ENCODE data around the gene TLR8. TPM values are rescaled to one million over a fixed set of nuclear protein-coding genes. Genes with fewer than 3 reads are reported as not detected.

TLR8 gene
- total and polyA plus RNA-seq, 10 of the 15 experiments (the other 5 are each of a cell fraction or from before 2014, with no cell fraction given), result 0.04 TPM; not detected in 9

GRCh38 chrX:12966151-12966550, 59.7 kb downstream of the TLR8 start:
- intact Hi-C loops (cut with micrococcal nuclease; ENCODE audit: unreplicated experiment), result no loop called here
- TF ChIP-seq PAX5 (IDR thresholded peaks at IDR 0.05; ENCODE audit: borderline replicate concordance, low read depth, low read length), result no peak
- TF ChIP-seq ESRRA (IDR thresholded peaks at IDR 0.05; ENCODE audit: low read length), result no peak
- no peak for TF ChIP-seq TCF3 (IDR thresholded peaks at IDR 0.05; ENCODE audit: borderline replicate concordance, insufficient read depth, low read depth, low read length)
- no peak for TF ChIP-seq KLF5 (IDR thresholded peaks at IDR 0.05; ENCODE audit: partially characterized antibody)
- TF ChIP-seq CBX3 (IDR thresholded peaks at IDR 0.05; ENCODE audit: borderline replicate concordance, low read depth), result no peak
- no peak for TF ChIP-seq RUNX3 (IDR thresholded peaks at IDR 0.05; ENCODE audit: low read length)
- TF ChIP-seq SKIL (IDR thresholded peaks at IDR 0.05; ENCODE audit: low read depth, poor library complexity, severe bottlenecking), result no peak
- TF ChIP-seq BRCA1 (IDR thresholded peaks at IDR 0.05; ENCODE audit: low read depth, low read length), result no peak
- TF ChIP-seq IKZF1 (conservative IDR thresholded peaks at IDR 0.05), result no peak
- no peak for TF ChIP-seq RAD21 (IDR thresholded peaks at IDR 0.05; ENCODE audit: insufficient read depth, low read depth, low read length)
- TF ChIP-seq CREM (IDR thresholded peaks at IDR 0.05; ENCODE audit: low read depth), result no peak
- no peak for TF ChIP-seq RBBP5 (conservative IDR thresholded peaks at IDR 0.05)
- no peak for TF ChIP-seq STAT3 (IDR thresholded peaks at IDR 0.05; ENCODE audit: low read depth, low read length)
- TF ChIP-seq, protein P1, sequence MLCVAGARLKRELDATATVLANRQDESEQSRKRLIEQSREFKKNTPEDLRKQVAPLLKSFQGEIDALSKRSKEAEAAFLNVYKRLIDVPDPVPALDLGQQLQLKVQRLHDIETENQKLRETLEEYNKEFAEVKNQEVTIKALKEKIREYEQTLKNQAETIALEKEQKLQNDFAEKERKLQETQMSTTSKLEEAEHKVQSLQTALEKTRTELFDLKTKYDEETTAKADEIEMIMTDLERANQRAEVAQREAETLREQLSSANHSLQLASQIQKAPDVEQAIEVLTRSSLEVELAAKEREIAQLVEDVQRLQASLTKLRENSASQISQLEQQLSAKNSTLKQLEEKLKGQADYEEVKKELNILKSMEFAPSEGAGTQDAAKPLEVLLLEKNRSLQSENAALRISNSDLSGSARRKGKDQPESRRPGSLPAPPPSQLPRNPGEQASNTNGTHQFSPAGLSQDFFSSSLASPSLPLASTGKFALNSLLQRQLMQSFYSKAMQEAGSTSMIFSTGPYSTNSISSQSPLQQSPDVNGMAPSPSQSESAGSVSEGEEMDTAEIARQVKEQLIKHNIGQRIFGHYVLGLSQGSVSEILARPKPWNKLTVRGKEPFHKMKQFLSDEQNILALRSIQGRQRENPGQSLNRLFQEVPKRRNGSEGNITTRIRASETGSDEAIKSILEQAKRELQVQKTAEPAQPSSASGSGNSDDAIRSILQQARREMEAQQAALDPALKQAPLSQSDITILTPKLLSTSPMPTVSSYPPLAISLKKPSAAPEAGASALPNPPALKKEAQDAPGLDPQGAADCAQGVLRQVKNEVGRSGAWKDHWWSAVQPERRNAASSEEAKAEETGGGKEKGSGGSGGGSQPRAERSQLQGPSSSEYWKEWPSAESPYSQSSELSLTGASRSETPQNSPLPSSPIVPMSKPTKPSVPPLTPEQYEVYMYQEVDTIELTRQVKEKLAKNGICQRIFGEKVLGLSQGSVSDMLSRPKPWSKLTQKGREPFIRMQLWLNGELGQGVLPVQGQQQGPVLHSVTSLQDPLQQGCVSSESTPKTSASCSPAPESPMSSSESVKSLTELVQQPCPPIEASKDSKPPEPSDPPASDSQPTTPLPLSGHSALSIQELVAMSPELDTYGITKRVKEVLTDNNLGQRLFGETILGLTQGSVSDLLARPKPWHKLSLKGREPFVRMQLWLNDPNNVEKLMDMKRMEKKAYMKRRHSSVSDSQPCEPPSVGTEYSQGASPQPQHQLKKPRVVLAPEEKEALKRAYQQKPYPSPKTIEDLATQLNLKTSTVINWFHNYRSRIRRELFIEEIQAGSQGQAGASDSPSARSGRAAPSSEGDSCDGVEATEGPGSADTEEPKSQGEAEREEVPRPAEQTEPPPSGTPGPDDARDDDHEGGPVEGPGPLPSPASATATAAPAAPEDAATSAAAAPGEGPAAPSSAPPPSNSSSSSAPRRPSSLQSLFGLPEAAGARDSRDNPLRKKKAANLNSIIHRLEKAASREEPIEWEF (IDR thresholded peaks at IDR 0.05; ENCODE audit: insufficient replicate concordance, low read depth, low read length), result no peak
- no peak for TF ChIP-seq MTA3 (IDR thresholded peaks at IDR 0.05; ENCODE audit: borderline replicate concordance, low read length)
- 8% methylated on average over 1 of the region's 1 CpG for WGBS (ENCODE audit: insufficient coverage, insufficient replicate concordance, low lambda C conversion rate, missing lambda C conversion rate)
- no peak overlapping the region for H3K4me2 ChIP-seq (ENCODE audit: control insufficient read depth, insufficient read depth)
- no peak overlapping the region for H3K27ac ChIP-seq (ENCODE audit: control insufficient read depth, insufficient read depth)
- in situ Hi-C loops (cut with MboI), result loop anchor here (25.0 kb wide), 1 partner anchor 696 kb away; the partner anchor contains the start of gene TCEANC
- FAIRE-seq (no peak), ATAC-seq (no peak), DNase-seq (ENCODE audit: low read depth, low spot score) (no peak)
- ChIA-PET CTCF (interaction anchor here (0.7 to 1.4 kb wide), 3 partner anchors 20 to 47 kb away, joined by 3 to 6 read pairs (median 3); no protein-coding TSS in a partner anchor), RAD21 (ENCODE audit: unreplicated experiment) (interaction anchor here (1.1 to 1.2 kb wide), 2 partner anchors 8 to 16 kb away, joined by 3 to 4 read pairs; no protein-coding TSS in a partner anchor), SMC1A (ENCODE audit: uncharacterized antibody, unreplicated experiment) (interaction anchor here (1.0 to 1.5 kb wide), 3 partner anchors 8 to 11 kb away, joined by 4 to 6 read pairs (median 5); no protein-coding TSS in a partner anchor), POLR2A (interaction anchor here (1.5 kb wide), 1 partner anchor 34 kb away, joined by 3 read pairs; no protein-coding TSS in a partner anchor)
- no peak overlapping the region for H3K4me3 ChIP-seq
- H3K79me2 ChIP-seq (ENCODE audit: control insufficient read depth, insufficient read depth, low read length), result 0 out of 2 replicates have a peak, but pooled peaks cover 2% of the 10 kb centered on the region
- no peaks in the 10 kb centered on the region; the same call in 2 of the 3 replicates for H3K9me3 ChIP-seq (replicated peaks; ENCODE audit: control insufficient read depth, insufficient read depth, low read length)
- no peaks in the 10 kb centered on the region for H3K27me3 ChIP-seq (replicated peaks in 1 of 2; ENCODE audit: control insufficient read depth in 2 of 2, insufficient read depth in 2 of 2, low read length in 1 of 2)
- no peak overlapping the region for H3K9ac ChIP-seq (ENCODE audit: control insufficient read depth, insufficient read depth, low read length)
- H3K4me1 ChIP-seq (ENCODE audit: control insufficient read depth, insufficient read depth, low read length), result peaks cover 24% of the 10 kb centered on the region
- no peak overlapping the region for H2AFZ ChIP-seq (ENCODE audit: control insufficient read depth, low read depth, low read length)
- H3K36me3 ChIP-seq (ENCODE audit: control insufficient read depth in 2 of 2, insufficient read depth in 2 of 2, low read length in 1 of 2), result no peaks in the 10 kb centered on the region
- no TSS peak for BruUV-seq (replicated peaks)
- no peaks in the 10 kb centered on the region for H4K20me1 ChIP-seq (ENCODE audit: control insufficient read depth, insufficient read depth)
